ENCODE data around the gene HSPG2. TPM values are rescaled to one million over a fixed set of nuclear protein-coding genes. Genes with fewer than 3 reads are reported as not detected.
A peak's percentile ranks its signal among the peaks of the same experiment; 100 is the strongest.

HSPG2 gene
- total RNA-seq, 1 donor from 2014 or later, result 257 TPM

DNA sequence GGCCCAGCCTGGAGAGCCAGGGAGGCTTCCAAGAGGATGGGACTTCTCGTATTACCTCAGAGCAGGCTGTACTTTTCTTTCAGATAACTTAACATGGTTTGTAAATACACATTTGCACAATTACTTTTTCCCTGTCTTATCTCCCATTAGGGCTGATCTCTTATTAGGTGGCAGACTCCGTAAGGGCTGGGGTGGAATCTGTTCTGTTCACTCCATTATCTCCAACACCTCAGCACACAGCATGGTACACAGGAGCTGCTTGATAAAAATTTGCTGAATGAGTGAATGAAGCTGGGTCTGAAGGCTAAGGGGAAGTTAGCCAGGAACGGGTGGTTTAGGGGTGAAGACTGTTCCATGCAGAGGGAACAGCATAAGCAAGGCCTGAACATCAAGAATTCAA is 76.1 kb downstream of the HSPG2 start:
- no peak overlapping the region for H3K27ac ChIP-seq (replicated peaks)
- peaks cover 96% of the 10 kb centered on the region for H3K36me3 ChIP-seq
- no peak overlapping the region for H3K4me3 ChIP-seq
- peaks cover 18% of the 10 kb centered on the region for H3K4me1 ChIP-seq
- no peak for DNase-seq
- intact Hi-C loops (cut with micrococcal nuclease), result no loop called here
- H3K9me3 ChIP-seq (replicated peaks), result no peaks in the 10 kb centered on the region
- TF ChIP-seq, protein P1, sequence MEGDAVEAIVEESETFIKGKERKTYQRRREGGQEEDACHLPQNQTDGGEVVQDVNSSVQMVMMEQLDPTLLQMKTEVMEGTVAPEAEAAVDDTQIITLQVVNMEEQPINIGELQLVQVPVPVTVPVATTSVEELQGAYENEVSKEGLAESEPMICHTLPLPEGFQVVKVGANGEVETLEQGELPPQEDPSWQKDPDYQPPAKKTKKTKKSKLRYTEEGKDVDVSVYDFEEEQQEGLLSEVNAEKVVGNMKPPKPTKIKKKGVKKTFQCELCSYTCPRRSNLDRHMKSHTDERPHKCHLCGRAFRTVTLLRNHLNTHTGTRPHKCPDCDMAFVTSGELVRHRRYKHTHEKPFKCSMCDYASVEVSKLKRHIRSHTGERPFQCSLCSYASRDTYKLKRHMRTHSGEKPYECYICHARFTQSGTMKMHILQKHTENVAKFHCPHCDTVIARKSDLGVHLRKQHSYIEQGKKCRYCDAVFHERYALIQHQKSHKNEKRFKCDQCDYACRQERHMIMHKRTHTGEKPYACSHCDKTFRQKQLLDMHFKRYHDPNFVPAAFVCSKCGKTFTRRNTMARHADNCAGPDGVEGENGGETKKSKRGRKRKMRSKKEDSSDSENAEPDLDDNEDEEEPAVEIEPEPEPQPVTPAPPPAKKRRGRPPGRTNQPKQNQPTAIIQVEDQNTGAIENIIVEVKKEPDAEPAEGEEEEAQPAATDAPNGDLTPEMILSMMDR (IDR thresholded peaks at IDR 0.05; ENCODE audit: borderline replicate concordance), result no peak
- H3K27me3 ChIP-seq (ENCODE audit: low read depth), result no peaks in the 10 kb centered on the region

DNA sequence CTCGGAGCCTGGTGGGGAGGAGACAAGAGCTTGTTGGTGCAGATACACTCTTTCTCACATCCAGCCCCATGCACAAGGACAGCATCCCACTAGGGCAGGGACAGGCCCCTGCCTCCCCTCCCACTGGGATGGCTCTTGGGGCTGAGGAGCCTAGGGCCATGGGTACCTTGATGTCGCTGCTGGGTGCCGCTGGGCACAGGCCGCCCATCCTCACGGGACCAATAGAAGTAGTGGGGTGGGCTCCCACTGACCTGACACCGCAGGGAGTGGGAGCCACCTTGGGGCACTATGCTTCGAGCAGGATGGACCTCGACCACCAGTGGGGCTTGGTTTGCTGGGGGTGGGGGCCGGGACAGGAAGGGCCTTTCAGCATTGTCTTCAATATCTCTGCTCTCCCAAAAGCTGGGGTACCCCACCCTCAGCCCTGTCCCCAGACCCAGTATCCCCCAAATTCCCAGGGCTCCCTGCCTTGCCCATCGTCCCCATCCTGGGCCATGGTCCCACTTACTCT is 77.4 kb downstream of the HSPG2 start:
- peaks cover 96% of the 10 kb centered on the region for H3K36me3 ChIP-seq
- no peak for DNase-seq
- H3K27ac ChIP-seq (replicated peaks), result no peak overlapping the region
- no peaks in the 10 kb centered on the region for H3K27me3 ChIP-seq (ENCODE audit: low read depth)
- intact Hi-C loops (cut with micrococcal nuclease), result no loop called here
- peaks cover 18% of the 10 kb centered on the region for H3K4me1 ChIP-seq
- H3K4me3 ChIP-seq, result no peak overlapping the region
- H3K9me3 ChIP-seq (replicated peaks), result no peaks in the 10 kb centered on the region
- TF ChIP-seq, protein P1 (IDR thresholded peaks at IDR 0.05; ENCODE audit: borderline replicate concordance), result no peak

DNA sequence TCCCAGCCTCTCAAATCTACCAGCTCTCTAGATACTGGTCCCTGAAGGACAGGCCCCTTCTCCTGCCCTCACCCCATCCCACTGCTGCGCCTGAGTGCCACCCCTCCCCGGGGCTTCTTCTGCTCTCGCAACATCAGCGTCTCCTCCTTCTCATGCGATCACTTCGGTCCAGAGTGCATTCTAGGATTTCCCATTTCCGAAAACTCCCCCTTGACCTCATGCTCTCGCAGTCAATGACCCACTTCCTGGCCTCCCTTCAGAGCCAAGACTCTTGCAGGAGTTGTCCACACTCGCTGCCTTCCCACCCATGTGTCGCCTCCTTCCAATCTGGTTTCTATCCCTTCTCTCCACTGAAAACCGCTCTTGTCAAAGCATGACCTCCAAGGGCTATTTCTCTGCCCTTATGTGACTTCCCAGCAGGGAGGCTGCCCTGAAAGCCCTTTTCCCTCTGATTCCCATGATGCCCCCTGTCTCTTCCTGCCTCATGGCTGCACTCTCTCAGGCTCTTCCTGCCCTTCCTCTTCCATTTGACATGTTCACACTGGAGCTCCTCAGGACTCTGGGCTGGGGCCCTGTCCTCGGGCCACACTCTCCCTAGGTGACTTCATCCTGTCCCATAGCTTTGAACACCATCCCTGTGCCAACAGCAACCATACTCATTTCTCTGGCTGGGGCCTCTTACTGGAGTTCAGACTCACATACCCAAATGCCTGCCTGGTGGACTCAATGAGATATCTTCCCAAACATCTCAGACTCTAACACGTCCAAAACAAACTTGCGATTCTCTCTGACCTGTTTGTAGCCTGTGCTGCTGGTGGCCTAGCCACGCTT is 79.1 kb downstream of the HSPG2 start:
- Histone ChIP-seq H3K4me1 (peaks cover 18% of the 10 kb centered on the region), H3K27me3 (ENCODE audit: low read depth) (no peaks in the 10 kb centered on the region), H3K9me3 (replicated peaks) (no peaks in the 10 kb centered on the region), H3K27ac (replicated peaks) (peak overlapping the region; percentile 39), H3K36me3 (peaks cover 96% of the 10 kb centered on the region), H3K4me3 (no peak overlapping the region)
- intact Hi-C loops (cut with micrococcal nuclease), result no loop called here
- DNase-seq, result no peak
- TF ChIP-seq, protein P1 (IDR thresholded peaks at IDR 0.05; ENCODE audit: borderline replicate concordance), result no peak

DNA sequence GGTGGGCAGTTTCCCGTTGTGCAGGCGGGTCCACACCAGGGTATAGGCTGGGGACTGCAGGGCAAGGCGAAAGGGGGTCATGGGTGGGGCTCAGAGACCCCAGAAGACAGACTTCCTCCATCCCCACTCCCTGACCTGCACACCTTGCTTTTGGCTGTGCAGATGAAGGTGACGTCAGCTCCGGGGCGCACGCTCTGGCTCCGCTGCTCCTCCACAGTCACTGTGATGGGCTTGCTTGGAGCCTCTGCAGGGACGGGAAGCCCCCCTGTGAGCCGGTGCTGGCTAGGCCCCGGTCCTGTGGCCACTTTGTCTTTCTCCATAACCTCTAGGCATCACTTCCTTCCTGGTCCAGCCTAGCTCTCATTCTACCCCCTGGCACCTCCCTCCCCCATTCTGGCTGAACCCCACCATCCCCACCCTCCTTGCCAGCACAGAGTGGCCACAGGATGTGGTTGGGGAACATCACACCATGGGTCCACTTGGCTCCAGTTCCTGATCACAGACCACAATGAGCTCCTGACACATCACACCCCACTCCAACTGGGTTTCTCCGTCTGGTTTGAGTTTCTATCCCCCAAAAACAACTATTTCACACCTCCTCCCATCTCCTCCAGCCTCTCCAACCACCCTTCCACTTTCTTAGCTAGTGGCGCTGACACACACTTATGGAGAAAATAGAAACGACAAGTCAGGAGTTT is 79.8 kb downstream of the HSPG2 start:
- Histone ChIP-seq H3K27me3 (ENCODE audit: low read depth) (no peaks in the 10 kb centered on the region), H3K4me1 (peaks cover 18% of the 10 kb centered on the region), H3K9me3 (replicated peaks) (no peaks in the 10 kb centered on the region), H3K36me3 (peaks cover 100% of the 10 kb centered on the region), H3K27ac (replicated peaks) (peak overlapping the region; percentile 39), H3K4me3 (no peak overlapping the region)
- DNase-seq, result no peak
- intact Hi-C loops (cut with micrococcal nuclease), result no loop called here
- TF ChIP-seq, protein P1 (IDR thresholded peaks at IDR 0.05; ENCODE audit: borderline replicate concordance), result no peak

DNA sequence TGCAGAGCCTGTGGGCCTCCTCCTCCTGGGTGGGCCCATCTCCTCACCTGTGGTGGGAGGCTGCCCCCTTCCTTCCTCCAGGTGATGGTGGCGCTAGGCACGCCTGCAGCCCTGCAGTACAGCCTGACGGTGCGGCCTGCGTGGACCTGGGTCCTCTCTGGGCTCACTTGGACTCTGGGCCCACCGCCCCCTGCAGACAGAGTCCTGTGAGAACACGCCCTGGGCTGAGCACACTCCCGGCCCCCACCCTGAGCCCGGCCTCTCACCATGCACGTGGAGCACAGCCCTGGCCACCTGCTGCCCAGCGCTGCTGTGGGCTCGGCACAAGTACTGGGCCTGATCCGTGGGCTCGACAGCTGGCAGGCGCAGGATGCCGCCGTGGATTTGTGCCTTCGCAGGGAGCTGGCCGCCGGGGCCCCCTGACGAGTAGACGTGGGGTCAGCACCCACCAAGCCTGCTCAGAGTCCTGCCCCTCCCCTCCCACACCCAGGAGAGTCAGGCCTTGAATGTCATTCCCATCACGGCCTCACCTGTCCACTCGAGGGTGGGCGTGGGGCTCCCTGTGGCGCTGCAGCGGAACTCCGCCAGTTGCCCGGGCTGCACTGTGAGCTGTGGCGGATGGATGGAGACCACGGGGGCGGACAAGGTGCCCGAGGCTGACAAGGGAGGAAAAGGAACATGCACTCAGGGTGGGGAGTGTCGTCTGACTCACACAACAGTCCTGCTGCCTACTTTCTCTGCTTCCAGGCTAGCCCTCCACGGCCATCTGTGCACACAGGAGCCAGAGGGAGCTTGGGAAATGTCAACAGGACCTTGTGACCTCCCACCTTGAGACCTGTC is 81.6 kb downstream of the HSPG2 start:
- Histone ChIP-seq H3K4me1 (peaks cover 18% of the 10 kb centered on the region), H3K27me3 (ENCODE audit: low read depth) (no peaks in the 10 kb centered on the region), H3K36me3 (peaks cover 100% of the 10 kb centered on the region), H3K27ac (replicated peaks) (no peak overlapping the region), H3K9me3 (replicated peaks) (no peaks in the 10 kb centered on the region), H3K4me3 (no peak overlapping the region)
- intact Hi-C loops (cut with micrococcal nuclease), result no loop called here
- DNase-seq, result no peak
- TF ChIP-seq, protein P1 (IDR thresholded peaks at IDR 0.05; ENCODE audit: borderline replicate concordance), result no peak

All from left ventricle myocardium inferior (tissue), 1 donor.